HG02852 (cell line): ENCODE measurements around the gene HSD17B12.
A peak's percentile ranks its signal among the peaks of the same experiment; 100 is the strongest.

Experiments used
- ATAC-seq: cut with Tn5 transposase; IDR thresholded peaks from one replicate; pipeline ENCODE4 v1.9.1; 2021; ENCODE audit warnings: mild to moderate bottlenecking, moderate library complexity; ENCODE audit not compliant: unreplicated experiment

HSD17B12 gene

DNA sequence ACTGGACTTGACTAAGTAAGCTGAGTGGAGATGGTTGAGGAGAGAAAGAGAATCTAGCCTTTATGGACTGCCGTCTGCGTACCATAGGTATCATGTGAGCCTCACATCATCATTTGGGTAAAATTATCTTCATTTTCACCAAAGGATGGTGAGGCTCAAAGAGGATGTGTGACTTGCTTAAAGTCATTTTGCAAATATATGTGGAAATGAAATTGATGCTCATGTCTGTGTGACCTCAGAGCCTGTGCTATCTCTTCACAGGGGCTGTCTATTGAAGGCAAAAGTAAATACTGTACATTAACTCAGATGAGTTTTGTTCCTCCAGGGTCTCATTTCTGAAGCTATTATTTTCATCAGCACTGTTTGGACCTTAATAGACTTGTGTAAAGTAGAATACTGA is 116.8 kb downstream of the HSD17B12 start:
- no peak for ATAC-seq

- no peak for ATAC-seq
Observed at GRCh38 chr11:43797866-43798265, 117.3 kb downstream of the HSD17B12 start.

GRCh38 chr11:43802509-43802908 is 122.0 kb downstream of the HSD17B12 start:
- no peak for ATAC-seq

DNA sequence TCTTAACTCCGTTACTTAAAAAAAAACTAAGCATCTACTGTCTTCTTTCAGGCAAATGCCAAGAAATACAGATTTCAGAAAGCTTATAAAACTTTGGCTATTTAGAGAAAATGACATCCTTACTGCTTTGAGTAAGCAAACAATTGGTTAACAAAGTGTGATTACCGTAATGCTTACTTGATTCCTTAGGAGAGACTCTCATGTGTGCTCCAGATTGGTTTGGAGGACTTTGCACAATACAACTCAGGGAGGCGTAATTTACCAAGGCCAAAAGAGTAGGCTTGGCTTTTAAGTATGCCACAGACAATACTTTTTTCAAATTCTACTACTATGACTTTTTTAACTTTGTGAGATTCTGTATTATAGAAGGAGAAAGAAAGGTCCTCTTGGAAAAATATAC is 123.2 kb downstream of the HSD17B12 start:
- no peak for ATAC-seq

- ATAC-seq, result no peak
Observed at GRCh38 chr11:43806976-43807375, 126.4 kb downstream of the HSD17B12 start.

DNA sequence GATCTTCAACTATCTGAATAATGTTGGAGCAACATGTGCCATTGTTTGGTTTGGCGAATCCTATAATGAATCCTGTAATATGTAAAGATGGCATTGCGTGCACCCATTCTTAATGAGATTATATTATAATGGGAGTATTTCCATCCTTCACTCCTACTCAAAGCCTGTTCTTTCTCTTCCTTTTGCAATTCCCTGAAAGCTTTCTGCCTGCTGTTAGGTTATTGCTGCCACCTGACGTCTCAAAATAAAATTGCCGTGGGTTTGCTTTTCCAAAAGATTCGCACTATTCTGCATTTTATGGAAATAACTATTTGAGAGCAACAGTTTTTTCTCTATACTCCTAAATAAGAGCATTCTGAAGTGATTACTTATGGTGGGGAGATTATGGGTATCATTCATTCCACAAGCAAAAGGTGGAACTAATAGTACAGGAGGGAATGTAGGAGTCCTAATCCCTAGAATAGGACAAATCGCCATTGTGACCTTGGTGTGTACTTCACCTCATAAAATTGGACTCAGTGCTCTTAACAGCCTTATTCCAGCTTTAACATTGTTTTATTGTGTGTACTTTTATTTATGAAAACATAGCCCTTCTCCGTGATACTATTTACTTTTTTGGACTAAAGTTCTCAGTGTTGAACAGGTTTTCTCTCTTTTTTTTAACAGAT is 130.5 kb downstream of the HSD17B12 start:
- ATAC-seq, result no peak

- no peak for ATAC-seq
Observed at GRCh38 chr11:43812471-43812870, 131.9 kb downstream of the HSD17B12 start.

GRCh38 chr11:43818220-43818619 is 137.7 kb downstream of the HSD17B12 start:
- no peak for ATAC-seq

DNA sequence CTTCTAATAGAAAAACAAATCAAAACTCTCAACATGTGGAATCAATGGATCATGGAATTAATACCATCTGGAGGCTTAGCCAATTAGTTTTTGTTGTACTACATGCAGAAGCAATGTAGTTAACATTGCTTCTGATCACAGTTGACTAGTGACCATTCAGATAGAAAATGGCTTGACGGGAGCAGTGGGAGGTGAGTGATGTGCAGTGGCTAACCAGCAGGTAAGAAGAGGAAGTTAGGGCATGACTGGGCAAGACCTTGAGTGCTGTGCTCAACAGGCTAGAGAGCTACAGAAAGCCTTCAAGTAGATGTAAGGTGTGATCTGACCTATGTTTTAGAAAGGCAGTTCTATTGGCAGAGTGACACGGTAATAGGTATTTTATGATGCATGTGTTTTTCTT is 139.4 kb downstream of the HSD17B12 start:
- ATAC-seq, result no peak

DNA sequence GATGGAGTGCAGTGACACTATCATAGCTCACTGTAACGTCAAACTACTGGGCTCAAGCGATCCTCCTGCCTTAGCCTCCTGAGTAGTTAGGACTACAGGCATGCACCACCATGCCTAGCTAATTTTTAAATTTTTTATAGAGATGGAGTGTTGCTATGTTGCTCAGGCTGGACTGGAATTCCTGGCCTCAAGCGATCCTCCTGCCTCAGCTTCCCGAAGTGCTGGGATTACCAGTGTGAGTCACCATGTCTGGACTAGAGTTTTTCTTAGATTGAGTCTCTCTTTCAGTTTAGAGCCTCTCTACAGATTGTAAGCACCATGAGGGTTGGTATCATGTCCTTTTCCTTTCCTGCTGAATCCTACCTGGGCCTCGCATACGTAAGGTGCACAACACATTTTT is 142.8 kb downstream of the HSD17B12 start:
- ATAC-seq, result no peak

DNA sequence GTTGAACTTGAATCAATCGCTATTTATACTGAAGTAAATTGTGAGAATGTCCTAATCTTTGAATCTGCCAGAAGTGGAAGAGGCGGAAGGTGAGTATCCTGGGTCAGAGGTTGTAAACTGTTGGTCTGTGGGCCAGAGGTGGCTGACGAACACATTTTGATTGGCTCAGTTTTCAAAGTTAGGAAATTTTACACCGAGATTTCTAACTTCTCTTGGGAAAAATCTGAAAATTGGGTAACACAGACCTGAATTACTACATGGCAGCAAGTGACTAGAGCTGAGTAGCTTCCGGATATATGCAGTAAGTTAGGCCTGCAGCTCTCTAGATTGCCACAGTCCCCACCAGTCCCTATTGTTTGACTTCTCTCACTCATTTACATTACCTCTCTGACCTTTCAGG is 143.3 kb downstream of the HSD17B12 start:
- ATAC-seq, result no peak

- no peak for ATAC-seq
Observed at GRCh38 chr11:43825217-43825816, 144.8 kb downstream of the HSD17B12 start.

- ATAC-seq, result no peak
Observed at GRCh38 chr11:43830928-43831440, 150.4 kb downstream of the HSD17B12 start.

DNA sequence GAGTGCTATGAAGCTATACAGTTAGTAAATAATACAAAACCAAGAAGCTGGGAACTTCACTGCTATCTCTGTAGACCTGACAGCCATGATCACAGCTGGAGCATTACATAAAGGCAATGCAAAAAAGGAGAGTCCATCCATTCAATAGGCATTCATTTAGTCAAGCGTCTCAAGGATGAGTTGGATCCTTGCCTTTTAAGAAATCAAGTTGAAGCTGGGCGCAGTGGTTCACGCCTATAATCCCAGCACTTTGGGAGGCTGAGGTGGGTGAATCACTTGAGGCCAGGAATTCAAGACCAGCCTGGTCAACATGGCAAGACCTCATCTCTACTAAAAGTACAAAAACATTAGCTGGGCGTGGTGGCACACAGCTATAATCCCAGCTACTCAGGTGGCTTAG is 152.0 kb downstream of the HSD17B12 start:
- no peak for ATAC-seq

GRCh38 chr11:43833657-43834073 is 153.1 kb downstream of the HSD17B12 start:
- ATAC-seq, result no peak

DNA sequence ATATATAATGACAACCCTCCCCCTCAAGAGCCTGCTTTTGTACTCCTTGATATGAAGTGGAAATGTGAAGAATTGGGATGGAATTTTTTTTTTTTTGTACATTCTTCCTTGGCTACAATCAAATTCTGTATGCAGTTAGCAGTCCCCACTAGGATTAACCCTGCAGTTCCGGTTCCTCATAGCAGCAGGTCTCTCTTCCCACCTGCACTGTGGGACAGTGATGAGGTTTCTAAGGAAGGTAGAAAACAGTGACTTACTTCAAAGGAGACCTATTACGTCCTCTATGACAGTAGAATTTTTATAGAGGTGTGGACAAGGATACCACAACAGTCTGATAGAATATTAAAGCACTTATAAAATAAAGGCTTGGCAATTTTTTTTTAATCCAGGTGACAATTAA is 153.7 kb downstream of the HSD17B12 start:
- no peak for ATAC-seq

- no peak for ATAC-seq
Observed at GRCh38 chr11:43835104-43835503, 154.6 kb downstream of the HSD17B12 start.

DNA sequence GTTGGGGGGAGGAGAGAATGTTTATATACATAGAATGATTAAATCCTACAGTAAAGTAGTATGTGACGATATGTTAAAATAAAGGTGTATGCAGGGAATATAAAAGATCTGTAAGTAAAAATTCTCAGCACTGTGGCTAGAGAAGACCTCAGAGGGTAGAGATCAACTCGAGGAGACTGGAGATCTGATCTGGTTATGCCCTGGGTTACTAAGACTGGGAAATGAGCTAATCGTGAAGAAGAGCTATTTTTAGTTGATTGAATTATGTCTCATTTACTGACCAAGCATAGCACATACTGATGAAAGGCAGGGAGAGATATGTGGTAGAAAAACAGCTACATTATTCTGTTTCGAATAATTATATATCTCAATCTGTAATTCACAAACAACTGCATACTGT is 157.3 kb downstream of the HSD17B12 start:
- no peak for ATAC-seq

DNA sequence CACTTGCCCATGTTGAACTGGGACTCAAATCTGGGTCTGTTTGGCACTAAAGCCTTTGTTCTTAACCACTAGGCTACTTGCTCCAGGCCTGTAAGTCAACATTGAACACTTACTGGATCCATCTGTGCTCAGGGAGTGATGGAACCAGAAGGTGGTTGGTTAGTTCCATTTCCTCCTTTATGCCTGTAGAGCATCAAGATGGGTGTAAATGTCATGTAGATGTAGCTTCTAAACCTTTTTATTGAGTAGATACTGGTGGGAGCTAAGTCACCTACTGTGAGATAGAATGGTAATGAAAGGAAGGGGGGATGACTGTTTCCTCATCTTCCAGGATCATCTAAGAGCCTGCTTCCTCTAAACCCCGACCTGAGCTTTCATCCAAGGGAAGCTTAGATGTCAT is 161.5 kb downstream of the HSD17B12 start:
- ATAC-seq, result no peak

DNA sequence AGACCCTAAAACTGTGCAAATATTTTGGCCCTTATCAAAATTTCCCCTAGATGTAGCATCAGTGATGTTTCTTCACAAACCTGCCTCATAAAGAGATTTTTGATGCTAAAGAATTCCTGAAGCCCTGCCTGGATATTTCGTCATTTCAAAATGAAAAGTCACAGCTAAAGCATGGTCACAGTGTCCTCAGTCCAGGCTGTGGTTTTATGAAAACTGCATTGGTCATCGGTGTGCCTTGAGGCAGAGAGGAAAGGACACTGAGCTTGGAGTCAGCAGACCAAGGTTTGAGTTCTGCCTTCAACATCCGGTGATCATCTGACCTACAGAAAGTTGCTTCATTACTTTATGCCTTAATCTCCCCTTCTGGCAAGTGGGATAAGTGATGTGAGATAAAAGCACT is 165.3 kb downstream of the HSD17B12 start:
- no peak for ATAC-seq

- peak; percentile 83 for ATAC-seq
Observed at GRCh38 chr11:43852057-43852636, 171.6 kb downstream of the HSD17B12 start.

DNA sequence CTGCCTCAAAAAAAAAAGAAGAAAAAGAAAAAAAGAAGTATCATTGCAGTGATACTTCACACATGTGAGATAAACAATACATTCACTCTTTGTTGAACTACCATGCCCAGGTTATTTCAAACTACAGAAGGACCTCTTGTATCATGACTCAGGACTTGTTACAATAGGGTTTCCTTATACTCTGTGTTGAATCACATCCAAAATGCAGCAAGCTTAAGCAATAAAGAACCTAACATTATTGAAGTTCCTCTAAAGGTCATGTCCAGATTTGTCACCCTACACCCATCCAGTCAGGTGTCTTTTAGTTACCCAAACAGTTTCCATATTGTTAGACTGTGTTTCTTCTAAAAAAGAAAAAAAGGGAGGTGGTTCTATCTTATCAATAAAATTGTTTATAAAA is 173.2 kb downstream of the HSD17B12 start:
- ATAC-seq, result no peak
